Thoracic aorta (tissue), 2 donors: Measurements from ENCODE around the gene OBSCN. TPM values are rescaled to one million over a fixed set of nuclear protein-coding genes. Genes with fewer than 3 reads are reported as not detected.

Source experiments
- ATAC-seq: fragments of 150-250 bp; one replicate; pipeline ENCODE4 v1.8.0; 2017; ENCODE audit warnings: low read depth; ENCODE audit not compliant: insufficient number of reproducible peaks, low FRiP score
- DNase-seq: peaks from one replicate; pipeline ENCODE4 v3.0.0-alpha.2; 2020; ENCODE audit warnings: low spot score
- H3K27ac ChIP-seq, 2 donors: fragments of 200-600 bp; sonication (generic); 1 replicate in 1 of 2; 2 replicates in 1 of 2; pipeline ENCODE4 v1.5.1; 2016; ENCODE audit warnings: mild to moderate bottlenecking in 2 of 2, moderate library complexity in 2 of 2
- H3K27me3 ChIP-seq: fragments of 200-600 bp; sonication (generic); replicated peaks from 2 replicates; pipeline ENCODE4 v1.6.0; 2016; ENCODE audit warnings: mild to moderate bottlenecking; ENCODE audit not compliant: insufficient read depth
- H3K36me3 ChIP-seq: fragments of 200-600 bp; sonication (generic); one replicate; pipeline ENCODE4 v1.5.1; 2016
- H3K4me1 ChIP-seq, 2 donors: fragments of 200-600 bp; sonication (generic); 1 replicate in 1 of 2; 2 replicates in 1 of 2; pipeline versions ENCODE4 v1.5.1 to v1.6.0; 2016; ENCODE audit warnings: low read depth in 2 of 2, mild to moderate bottlenecking in 1 of 2; ENCODE audit not compliant: control insufficient read depth in 1 of 2
- H3K4me3 ChIP-seq: fragments of 200-600 bp; sonication (generic); 2 replicates; pipeline ENCODE4 v1.5.1; 2016; ENCODE audit warnings: mild to moderate bottlenecking
- H3K9me3 ChIP-seq: fragments of 200-600 bp; sonication (generic); 2 replicates; pipeline ENCODE4 v1.5.1; 2016
- CTCF ChIP-seq: fragments of 200-600 bp; sonication (generic); IDR thresholded peaks from one replicate; pipeline ENCODE4 v1.5.1; 2019; ENCODE audit warnings: antibody characterized with exemption
- total RNA-seq, 2 donors: library from RNA; depleted of rRNA; stranded (reverse); fragments of >200 nt; gene quantifications; one replicate each; pipeline versions ENCODE4 v1.1.0 to v1.2.3, GENCODE V29; 2016

The OBSCN gene
- total RNA-seq, 2 donors from 2014 or later = 22.3 to 40.2 TPM

GRCh38 chr1:228287541-228288425 lies 79.9 kb downstream of the OBSCN start:
- TF ChIP-seq CTCF = no peak
- no peaks in the 10 kb centered on the region for H3K9me3 ChIP-seq
- no peak for DNase-seq
- no peaks in the 10 kb centered on the region for H3K27me3 ChIP-seq
- no peak overlapping the region for H3K27ac ChIP-seq
- ATAC-seq = no peak
- no peaks in the 10 kb centered on the region for H3K4me1 ChIP-seq
- no peaks in the 10 kb centered on the region for H3K36me3 ChIP-seq
- H3K4me3 ChIP-seq = no peak overlapping the region

- Histone ChIP-seq H3K27me3 (no peaks in the 10 kb centered on the region), H3K27ac (no peak overlapping the region), H3K4me3 (no peak overlapping the region), H3K36me3 (no peaks in the 10 kb centered on the region), H3K9me3 (no peaks in the 10 kb centered on the region), H3K4me1 (no peaks in the 10 kb centered on the region)
- DNase-seq (no peak), ATAC-seq (no peak)
- TF ChIP-seq CTCF = no peak
Observed at GRCh38 chr1:228288536-228289238, 80.8 kb downstream of the OBSCN start.

GRCh38 chr1:228289239-228289849 lies 81.5 kb downstream of the OBSCN start:
- H3K27me3 ChIP-seq = no peaks in the 10 kb centered on the region
- H3K4me1 ChIP-seq = no peaks in the 10 kb centered on the region
- ATAC-seq (no peak), DNase-seq (no peak)
- no peak for TF ChIP-seq CTCF
- no peak overlapping the region for H3K4me3 ChIP-seq
- no peak overlapping the region for H3K27ac ChIP-seq
- no peaks in the 10 kb centered on the region for H3K36me3 ChIP-seq
- no peaks in the 10 kb centered on the region for H3K9me3 ChIP-seq

- Histone ChIP-seq H3K4me3 (no peak overlapping the region), H3K27me3 (no peaks in the 10 kb centered on the region), H3K4me1 (no peaks in the 10 kb centered on the region), H3K27ac (no peak overlapping the region), H3K9me3 (no peaks in the 10 kb centered on the region), H3K36me3 (no peaks in the 10 kb centered on the region)
- DNase-seq (no peak), ATAC-seq (no peak)
- no peak for TF ChIP-seq CTCF
Observed at GRCh38 chr1:228289996-228290881, 82.4 kb downstream of the OBSCN start.
